Endothelial cell of umbilical vein (primary cell): ENCODE data around the gene RYR2. TPM values are rescaled to one million over a fixed set of nuclear protein-coding genes. Genes with fewer than 3 reads are reported as not detected.

Experiments
- BruUV-seq: library from RNA; stranded (reverse); fragments of 400-500 nt; replicated peaks from 2 replicates; lab custom pipeline; 2021; lab: Mats Ljungman, UMichigan
- CTCF ChIA-PET: fragments of 300-600, 350-600 bp; sonication (Branson Sonifier 250); formaldehyde crosslinking; loops from one replicate; lab custom pipeline; 2021; ENCODE audit warnings: antibody characterized with exemption, inconsistent platforms; lab: Charles Lee
- POLR2A ChIA-PET: fragments of 300-600, 350-600 bp; sonication (Branson Sonifier 250); formaldehyde crosslinking; loops from one replicate; lab custom pipeline; 2021; ENCODE audit warnings: antibody characterized with exemption, inconsistent platforms; lab: Charles Lee
- DNase-seq: peaks from one replicate; pipeline ENCODE4 v3.0.0-alpha.2; 2011; ENCODE audit warnings: low read depth, low spot score
- FAIRE-seq: peaks from 2 replicates; lab custom pipeline; 2011; peaks lifted over from hg19 to GRCh38; lab: Jason Lieb, UNC
- H2AFZ ChIP-seq: 2 replicates; pipeline ENCODE4 v1.6.0; 2012; ENCODE audit warnings: low read depth, low read length, control low read depth, inconsistent platforms
- H3K27ac ChIP-seq: 2 replicates; pipeline ENCODE4 v1.5.1; 2011; ENCODE audit warnings: low read depth, mild to moderate bottlenecking, control low read depth, low read length, moderate library complexity; ENCODE audit not compliant: insufficient read depth
- H3K27me3 ChIP-seq, 2 experiments: 2 replicates each; pipeline versions ENCODE4 v1.6.0 to v1.6.1; 2011; ENCODE audit warnings: low read length in 2 of 2, mixed read lengths in 1 of 2; ENCODE audit not compliant: control insufficient read depth in 2 of 2, insufficient read depth in 2 of 2
- H3K36me3 ChIP-seq, 2 experiments: 2 replicates in 1 of 2; 3 replicates in 1 of 2; pipeline ENCODE4 v1.5.1; 2011; ENCODE audit warnings: low read length in 2 of 2, mild to moderate bottlenecking in 1 of 2, moderate library complexity in 1 of 2; ENCODE audit not compliant: control insufficient read depth in 2 of 2, insufficient read depth in 2 of 2; ENCODE audit errors: extremely low read depth in 1 of 2
- H3K4me1 ChIP-seq: 3 replicates; pipeline ENCODE4 v1.5.1; 2011; ENCODE audit warnings: mild to moderate bottlenecking, low read length; ENCODE audit not compliant: control insufficient read depth, insufficient read depth; ENCODE audit errors: extremely low read depth
- H3K4me2 ChIP-seq: 2 replicates; pipeline ENCODE4 v1.6.1; 2011; ENCODE audit warnings: low read length, control low read depth, mixed read lengths; ENCODE audit not compliant: insufficient read depth
- H3K4me3 ChIP-seq, 3 experiments: fragments of 200-600 bp in 1 of 3; sonication (generic), shearing (Covaris generic) in 1 of 3; replicated peaks in 1 of 3; 2 replicates each; pipeline ENCODE4 v1.5.1; 2011 to 2016; ENCODE audit warnings: control low read depth in 3 of 3, low read length in 3 of 3, mild to moderate bottlenecking in 2 of 3, inconsistent platforms in 1 of 3, low read depth in 1 of 3, moderate library complexity in 1 of 3; ENCODE audit not compliant: insufficient read depth in 1 of 3
- H3K79me2 ChIP-seq: 2 replicates; pipeline ENCODE4 v1.6.0; 2012; ENCODE audit warnings: low read length, inconsistent platforms; ENCODE audit not compliant: control insufficient read depth, insufficient read depth
- H3K9ac ChIP-seq: replicated peaks from 2 replicates; pipeline ENCODE3; 2011; ENCODE audit warnings: low read length, control low read depth; ENCODE audit not compliant: insufficient read depth; ENCODE audit errors: extremely low read depth
- H3K9me1 ChIP-seq: replicated peaks from 3 replicates; pipeline ENCODE4 v1.6.0; 2011; ENCODE audit warnings: mild to moderate bottlenecking, low read length; ENCODE audit not compliant: control insufficient read depth, insufficient read depth; ENCODE audit errors: extremely low read depth
- H3K9me3 ChIP-seq: replicated peaks from 2 replicates; pipeline ENCODE4 v1.5.1; 2012; ENCODE audit warnings: low read length, inconsistent platforms; ENCODE audit not compliant: control insufficient read depth, insufficient read depth
- H4K20me1 ChIP-seq: replicated peaks from 2 replicates; pipeline ENCODE3; 2011; ENCODE audit warnings: mild to moderate bottlenecking, low read length; ENCODE audit not compliant: control insufficient read depth, insufficient read depth; ENCODE audit errors: extremely low read depth
- EZH2 ChIP-seq: IDR thresholded peaks from 2 replicates; pipeline ENCODE4 v1.6.1; 2012; ENCODE audit warnings: borderline replicate concordance, low read depth, mild to moderate bottlenecking, moderate library complexity, low read length, inconsistent platforms; ENCODE audit not compliant: severe bottlenecking
- FOS ChIP-seq: IDR thresholded peaks from 2 replicates; pipeline ENCODE4 v1.6.1; 2011; ENCODE audit warnings: mild to moderate bottlenecking, low read length, moderate library complexity, borderline replicate concordance; ENCODE audit not compliant: insufficient read depth
- GATA2 ChIP-seq: IDR thresholded peaks from 2 replicates; pipeline ENCODE4 v1.7.0; 2011; ENCODE audit warnings: low read depth, mild to moderate bottlenecking, moderate library complexity, mixed read lengths, low read length; ENCODE audit not compliant: insufficient read length, insufficient read depth
- JUN ChIP-seq: IDR thresholded peaks from 2 replicates; pipeline ENCODE4 v1.6.1; 2011; ENCODE audit warnings: borderline replicate concordance, low read depth; ENCODE audit not compliant: insufficient read length, insufficient read depth
- MYC ChIP-seq: IDR thresholded peaks from one replicate; pipeline ENCODE4 v1.6.1; 2011; ENCODE audit warnings: mild to moderate bottlenecking, low read depth, low read length
- POLR2A ChIP-seq: IDR thresholded peaks from 2 replicates; pipeline ENCODE4 v1.6.1; 2012; ENCODE audit warnings: low read depth, mild to moderate bottlenecking, control low read depth, low read length
- POLR2AphosphoS5 ChIP-seq: IDR thresholded peaks from 2 replicates; pipeline ENCODE4 v1.6.1; 2012; ENCODE audit warnings: low read depth, mild to moderate bottlenecking, control low read depth, low read length, moderate library complexity; ENCODE audit not compliant: insufficient read depth
- dilution Hi-C: fragments of 300-500 bp; cut with MboI; formaldehyde crosslinking; loops from one replicate; pipeline ENCODE4 v1.15.0; 2019; ENCODE audit warnings: low sequenced_read_pairs; ENCODE audit not compliant: extremely low pct_ligation_motif_present
- intact Hi-C: fragments of 100-400 bp; cut with micrococcal nuclease; formaldehyde crosslinking; loops from one replicate; pipeline ENCODE4 v1.10.0; 2022
- polyA plus RNA-seq, 4 experiments: library from polyadenylated mRNA; depleted of rRNA in 3 of 4; stranded (reverse) in 3 of 4; unstranded in 1 of 4; fragments of >200 nt; gene quantifications; 2 replicates each; pipeline versions ENCODE4 v1.2.1 to v1.2.3, GENCODE V29; 2011 to 2012; ENCODE audit warnings: missing spikeins in 1 of 4
- total RNA-seq: library from RNA; stranded (reverse); gene quantifications from 2 replicates; pipeline ENCODE4 v1.2.3, GENCODE V29; 2021
- TF ChIP-seq, protein P1 (sequence below), 2 donors: IDR thresholded peaks; 1 replicate in 1 of 2; 2 replicates in 1 of 2; pipeline ENCODE4 v1.5.1; 2011; ENCODE audit warnings: low read length in 2 of 2, mild to moderate bottlenecking in 2 of 2, moderate library complexity in 2 of 2, control low read depth in 1 of 2, inconsistent platforms in 1 of 2, low read depth in 1 of 2; ENCODE audit not compliant: insufficient read depth in 1 of 2; ENCODE audit errors: extremely low read depth in 1 of 2
- TF ChIP-seq, protein P2 (sequence below): IDR thresholded peaks from 2 replicates; pipeline ENCODE4 v1.6.1; 2011; ENCODE audit not compliant: insufficient read depth, insufficient read length

Gene RYR2
- total and polyA plus RNA-seq, 2 donors (not counting 3 experiments of a cell fraction or from before 2014, with no cell fraction given) = not detected

DNA sequence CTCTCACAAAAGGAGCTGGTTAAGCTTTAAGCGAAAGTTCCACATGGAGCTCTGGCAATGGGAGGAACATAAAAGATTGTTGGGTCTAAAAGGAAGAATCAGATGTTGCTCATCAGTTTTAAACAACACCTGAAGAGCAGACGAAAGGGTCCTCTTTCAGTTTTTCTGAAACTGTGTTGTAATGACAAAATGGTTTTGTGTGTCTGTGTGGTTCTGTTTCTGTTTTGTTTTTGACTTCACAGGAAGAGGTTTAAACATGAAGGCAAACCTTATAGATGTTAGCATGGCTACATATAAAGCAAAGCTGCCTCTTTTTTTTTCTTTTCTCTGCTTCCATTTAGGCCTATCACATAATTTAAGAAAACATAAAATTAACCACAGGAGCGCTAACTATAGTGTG lies 712.6 kb downstream of the RYR2 start:
- dilution Hi-C loops = no loop called here

More for the DNA sequence above, 712.6 kb downstream of the RYR2 start:
- ChIA-PET POLR2A (no interaction called here), CTCF (no interaction called here)
- no peaks in the 10 kb centered on the region for H3K4me1 ChIP-seq
- no peak for TF ChIP-seq MYC
- TF ChIP-seq FOS = no peak
- no peak for TF ChIP-seq POLR2A
- TF ChIP-seq EZH2 = no peak
- TF ChIP-seq, protein P1, sequence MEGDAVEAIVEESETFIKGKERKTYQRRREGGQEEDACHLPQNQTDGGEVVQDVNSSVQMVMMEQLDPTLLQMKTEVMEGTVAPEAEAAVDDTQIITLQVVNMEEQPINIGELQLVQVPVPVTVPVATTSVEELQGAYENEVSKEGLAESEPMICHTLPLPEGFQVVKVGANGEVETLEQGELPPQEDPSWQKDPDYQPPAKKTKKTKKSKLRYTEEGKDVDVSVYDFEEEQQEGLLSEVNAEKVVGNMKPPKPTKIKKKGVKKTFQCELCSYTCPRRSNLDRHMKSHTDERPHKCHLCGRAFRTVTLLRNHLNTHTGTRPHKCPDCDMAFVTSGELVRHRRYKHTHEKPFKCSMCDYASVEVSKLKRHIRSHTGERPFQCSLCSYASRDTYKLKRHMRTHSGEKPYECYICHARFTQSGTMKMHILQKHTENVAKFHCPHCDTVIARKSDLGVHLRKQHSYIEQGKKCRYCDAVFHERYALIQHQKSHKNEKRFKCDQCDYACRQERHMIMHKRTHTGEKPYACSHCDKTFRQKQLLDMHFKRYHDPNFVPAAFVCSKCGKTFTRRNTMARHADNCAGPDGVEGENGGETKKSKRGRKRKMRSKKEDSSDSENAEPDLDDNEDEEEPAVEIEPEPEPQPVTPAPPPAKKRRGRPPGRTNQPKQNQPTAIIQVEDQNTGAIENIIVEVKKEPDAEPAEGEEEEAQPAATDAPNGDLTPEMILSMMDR (IDR thresholded peaks at IDR 0.05; ENCODE audit: extremely low read depth in 1 of 2, insufficient read depth in 1 of 2, low read depth in 1 of 2, low read length in 2 of 2) = no peak
- TF ChIP-seq GATA2 = no peak
- no peak for TF ChIP-seq POLR2AphosphoS5
- TF ChIP-seq, protein P2, sequence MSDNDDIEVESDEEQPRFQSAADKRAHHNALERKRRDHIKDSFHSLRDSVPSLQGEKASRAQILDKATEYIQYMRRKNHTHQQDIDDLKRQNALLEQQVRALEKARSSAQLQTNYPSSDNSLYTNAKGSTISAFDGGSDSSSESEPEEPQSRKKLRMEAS = no peak
- no peak for TF ChIP-seq JUN
- no peak overlapping the region for H3K27ac ChIP-seq
- no TSS peak for BruUV-seq
- FAIRE-seq = no peak
- no peak overlapping the region for H3K4me2 ChIP-seq
- H3K27me3 ChIP-seq = no peaks in the 10 kb centered on the region
- H3K9ac ChIP-seq = no peak overlapping the region
- H3K4me3 ChIP-seq = no peak overlapping the region
- H2AFZ ChIP-seq = no peak overlapping the region
- no peak for DNase-seq
- no peaks in the 10 kb centered on the region for H3K79me2 ChIP-seq
- peaks cover 6% of the 10 kb centered on the region for H3K9me3 ChIP-seq
- H3K36me3 ChIP-seq = no peaks in the 10 kb centered on the region
- no peaks in the 10 kb centered on the region for H3K9me1 ChIP-seq
- H4K20me1 ChIP-seq = no peaks in the 10 kb centered on the region
- intact Hi-C loops = no loop called here
